ENCODE data around the gene GMPR2.
"Not testable (repeated sequence)": the region's sequence is repeated elsewhere in the genome, so short reads cannot be mapped to it uniquely, and the experiment has no call there.

Gene GMPR2

DNA sequence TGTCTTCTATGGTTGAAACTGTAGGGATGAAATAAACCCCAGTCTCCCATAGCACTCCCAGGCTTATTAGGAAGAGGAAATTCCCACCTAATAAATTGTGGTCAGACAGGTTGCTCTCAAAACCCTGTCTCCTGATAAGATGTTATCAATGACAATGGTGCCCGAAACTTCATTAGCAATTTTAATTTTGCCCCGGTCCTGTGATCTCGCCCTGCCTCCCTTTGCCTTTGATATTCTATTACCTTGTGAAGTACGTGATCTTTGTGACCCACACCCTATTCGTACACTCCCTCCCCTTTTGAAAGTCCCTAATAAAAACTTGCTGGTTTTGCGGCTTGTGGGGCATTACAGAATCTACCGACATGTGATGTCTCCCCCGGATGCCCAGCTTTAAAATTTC, 30.2 kb upstream of the GMPR2 start:
- not testable (repeated sequence) for DNase-seq

DNA sequence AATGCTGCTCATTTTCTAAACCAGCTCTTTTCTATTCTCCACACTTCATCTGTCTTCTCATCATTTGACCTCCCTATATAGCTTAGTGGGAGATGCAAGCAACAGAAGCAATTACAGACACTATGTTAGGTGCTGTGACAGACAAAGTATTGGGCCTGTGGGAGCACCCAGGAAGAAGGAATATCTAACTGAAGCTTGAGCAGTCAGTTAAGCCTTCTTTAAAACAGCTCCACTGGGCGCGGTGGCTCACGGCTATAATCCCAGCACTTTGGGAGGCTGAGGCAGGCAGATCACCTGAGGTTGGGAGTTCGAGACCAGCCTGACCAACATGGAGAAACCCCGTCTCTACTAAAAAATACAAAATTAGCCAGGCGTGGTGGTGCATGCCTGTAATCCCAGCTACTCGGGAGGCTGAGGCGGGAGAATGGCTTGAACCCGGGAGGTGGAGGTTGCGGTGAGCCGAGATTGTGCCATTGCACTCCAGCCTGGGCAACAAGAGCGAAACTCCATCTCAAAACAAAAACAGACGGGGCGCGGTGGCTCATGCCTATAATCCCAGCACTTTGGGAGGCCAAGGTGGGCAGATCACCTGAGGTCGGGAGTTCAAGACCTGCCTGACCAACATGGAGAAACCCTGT, 29.4 kb upstream of the GMPR2 start:
- not testable (repeated sequence) for DNase-seq

GRCh38 chr14:24204163-24205146, 28.3 kb upstream of the GMPR2 start:
- DNase-seq: no peak

GRCh38 chr14:24206260-24207103, 26.2 kb upstream of the GMPR2 start:
- DNase-seq: no peak

- no peak for DNase-seq
These were observed 25.6 kb upstream of the GMPR2 start for GRCh38 chr14:24207104-24207551.

DNA sequence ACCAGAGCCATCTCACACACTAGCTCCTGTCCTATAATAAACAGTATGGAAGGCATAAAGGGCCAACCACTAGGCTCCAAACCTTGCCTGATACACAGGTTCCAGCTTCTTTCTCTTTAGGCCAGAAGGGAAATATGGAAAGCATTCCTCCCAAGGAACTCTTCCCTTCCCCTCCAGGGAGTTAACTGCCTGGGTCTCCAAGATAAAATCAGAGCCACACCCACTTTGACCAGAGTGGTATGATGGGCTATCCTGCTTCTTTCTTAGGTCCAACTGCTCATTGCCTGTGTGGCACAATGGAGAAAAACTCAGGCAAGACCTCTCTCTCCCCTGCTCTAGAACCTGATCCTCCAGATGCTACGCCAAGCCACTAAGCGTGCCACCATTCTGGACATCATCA, 25.1 kb upstream of the GMPR2 start:
- no peak for DNase-seq

DNA sequence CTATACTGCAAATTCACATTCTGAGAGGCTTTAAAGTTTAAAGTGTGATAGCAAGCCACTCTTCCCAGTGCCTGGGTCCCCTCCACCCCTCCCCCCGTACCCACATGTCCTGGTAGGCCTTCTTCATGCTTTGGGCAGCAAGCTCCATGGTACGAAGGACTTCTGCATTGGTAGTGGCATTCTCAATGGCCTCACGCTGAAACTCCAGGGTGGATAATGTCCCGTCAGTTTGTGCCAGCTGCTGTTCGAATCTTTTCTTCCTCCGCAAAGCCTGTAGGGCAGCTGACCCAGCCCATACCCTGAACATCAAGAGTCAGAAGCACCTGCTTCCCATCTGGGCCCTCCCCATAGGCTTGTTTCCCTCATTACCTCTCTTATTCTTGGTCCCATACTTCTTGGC, 21.4 kb upstream of the GMPR2 start:
- no peak for DNase-seq

DNA sequence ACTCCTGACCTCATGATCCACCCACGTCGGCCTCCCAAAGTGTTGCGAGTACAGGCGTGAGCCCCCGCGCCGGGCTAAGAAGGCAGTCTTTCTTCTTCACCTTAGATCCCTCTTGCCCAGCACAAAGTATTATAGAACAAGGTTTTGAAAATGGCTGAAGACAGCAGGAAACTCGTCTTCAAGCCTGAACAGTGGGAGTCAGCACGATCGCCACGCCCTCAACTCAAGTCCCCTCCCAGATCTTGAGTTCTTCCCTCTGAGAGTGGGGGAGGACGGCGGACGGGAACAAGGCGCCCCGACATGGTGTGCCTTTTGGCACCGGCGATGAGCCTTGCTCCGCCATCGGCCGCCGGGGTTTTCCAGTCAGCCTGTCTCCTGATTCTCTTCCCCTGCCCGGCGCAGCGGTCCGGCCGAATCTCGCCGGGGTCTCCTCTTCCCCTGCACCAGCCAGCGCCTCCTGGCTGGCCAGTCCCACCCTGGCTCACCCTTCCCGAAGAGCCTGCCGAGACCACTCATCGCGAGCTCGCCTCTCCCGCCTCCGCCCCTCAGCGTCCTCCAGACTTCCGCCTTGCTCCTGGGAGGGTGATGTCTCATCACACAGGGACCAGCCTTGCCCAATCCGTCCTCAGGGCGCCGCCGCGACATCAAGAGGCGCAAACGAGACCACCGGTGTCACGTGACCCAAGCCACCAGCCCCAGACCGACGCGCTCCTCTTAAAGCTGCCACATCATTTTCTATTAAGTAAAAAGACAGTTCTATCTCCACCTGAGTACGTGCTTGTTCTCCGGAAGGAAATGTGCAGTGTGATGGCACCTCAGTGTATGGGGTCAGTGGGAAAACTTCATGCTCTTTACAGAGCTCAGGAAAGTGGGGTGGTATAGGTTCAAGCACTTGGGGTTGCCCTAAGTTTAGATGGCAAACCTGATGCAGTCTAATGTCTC, 19.5 kb upstream of the GMPR2 start, which contains the start of gene CHMP4A:
Gene CHMP4A (minus strand): TSS at position 565 of the 942 bp plus-strand sequence. CDS start 49 bp downstream, at position 516.
- peak; percentile 96 to 98 for DNase-seq

- no peak for DNase-seq
These were observed 18.7 kb upstream of the GMPR2 start for GRCh38 chr14:24213866-24214662.

- peak; percentile 84 to 92 for DNase-seq
These were observed 17.0 kb upstream of the GMPR2 start, which contains the start of gene MDP1 for GRCh38 chr14:24215495-24216344. Gene MDP1, minus strand, starts transcription at chr14:24216066. Its CDS starts 111 bp downstream, at chr14:24215955.

DNA sequence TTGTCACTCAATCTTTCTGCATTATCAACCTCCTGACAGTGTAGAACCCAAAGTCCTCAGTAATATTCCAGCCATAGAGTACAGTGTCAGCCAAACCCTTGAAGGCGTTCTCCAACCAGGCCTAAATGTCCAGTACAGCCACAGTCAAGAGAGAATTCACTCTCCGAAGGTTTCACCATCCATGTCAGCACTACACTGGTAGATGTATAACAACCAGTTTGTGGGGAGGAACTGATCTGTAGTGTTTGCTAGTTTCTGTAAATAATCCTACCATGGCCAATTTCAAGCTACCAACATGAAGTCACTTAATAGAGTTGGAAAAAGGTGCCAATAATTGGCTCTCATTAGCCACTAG, 16.4 kb upstream of the GMPR2 start:
- DNase-seq: no peak

- not testable (repeated sequence) for DNase-seq
These were observed 15.9 kb upstream of the GMPR2 start for GRCh38 chr14:24216876-24217275.

GRCh38 chr14:24219080-24219479, 13.6 kb upstream of the GMPR2 start:
- DNase-seq: no peak

- no peak for DNase-seq
These were observed 13.2 kb upstream of the GMPR2 start for GRCh38 chr14:24219521-24219920.

DNA sequence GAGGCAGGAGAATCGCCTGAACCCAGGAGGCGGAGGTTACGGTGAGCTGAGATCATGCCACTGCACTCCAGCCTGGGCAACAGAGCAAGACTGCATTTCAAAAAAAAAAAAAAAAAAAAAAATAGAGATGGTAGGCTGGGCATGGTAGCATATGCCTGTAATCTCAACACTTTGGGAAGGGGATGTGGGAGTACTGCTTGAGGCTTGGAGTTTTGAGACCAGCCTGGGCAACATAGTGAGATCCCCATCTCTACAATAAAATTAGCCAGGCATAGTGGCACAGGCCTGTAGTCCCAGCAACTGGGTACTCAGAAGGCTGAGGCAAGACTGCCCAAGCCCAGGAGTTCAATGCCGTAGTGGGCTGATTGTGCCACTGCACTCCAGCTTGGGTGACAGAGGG, 9.7 kb upstream of the GMPR2 start:
- DNase-seq: not testable (repeated sequence)

- DNase-seq: no peak
These were observed 8.1 kb upstream of the GMPR2 start for GRCh38 chr14:24224618-24225071.

DNA sequence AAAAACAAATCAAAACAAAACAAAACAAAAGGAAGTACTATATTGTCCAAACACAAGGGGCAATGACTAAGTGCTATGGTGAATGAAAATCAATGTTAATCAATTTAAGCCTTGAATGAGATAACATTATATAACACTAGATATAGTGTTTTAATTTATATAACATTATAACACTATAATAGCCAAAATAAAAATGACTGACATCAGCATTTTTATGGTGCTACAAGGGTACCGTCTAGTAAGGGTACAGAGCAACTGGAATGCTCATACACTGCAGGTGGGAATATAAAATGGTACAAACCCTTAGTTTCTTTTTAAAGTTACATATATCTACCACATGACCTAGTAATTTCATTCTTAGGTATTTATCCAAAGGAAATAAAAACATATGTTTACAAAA, 6.3 kb upstream of the GMPR2 start:
- no peak for DNase-seq

DNA sequence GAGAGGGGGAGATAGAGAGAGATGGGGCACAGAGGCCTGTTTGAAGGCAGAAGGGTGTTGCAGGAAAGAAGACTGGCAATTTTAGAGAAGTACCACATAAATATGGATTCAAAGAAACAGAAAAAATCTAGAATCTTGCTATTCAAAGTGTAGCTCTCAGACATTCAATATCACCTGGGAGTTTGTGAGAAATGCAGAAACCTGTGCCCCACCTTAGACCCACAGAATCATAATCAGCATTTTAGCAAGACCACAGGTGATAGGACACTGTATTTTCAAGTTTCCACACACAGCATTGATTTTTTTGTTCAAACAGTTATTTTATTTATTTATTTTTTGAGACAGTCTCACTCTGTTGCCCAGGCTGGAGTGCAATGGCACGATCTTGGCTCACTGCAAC, 3.8 kb upstream of the GMPR2 start:
- DNase-seq: no peak

DNA sequence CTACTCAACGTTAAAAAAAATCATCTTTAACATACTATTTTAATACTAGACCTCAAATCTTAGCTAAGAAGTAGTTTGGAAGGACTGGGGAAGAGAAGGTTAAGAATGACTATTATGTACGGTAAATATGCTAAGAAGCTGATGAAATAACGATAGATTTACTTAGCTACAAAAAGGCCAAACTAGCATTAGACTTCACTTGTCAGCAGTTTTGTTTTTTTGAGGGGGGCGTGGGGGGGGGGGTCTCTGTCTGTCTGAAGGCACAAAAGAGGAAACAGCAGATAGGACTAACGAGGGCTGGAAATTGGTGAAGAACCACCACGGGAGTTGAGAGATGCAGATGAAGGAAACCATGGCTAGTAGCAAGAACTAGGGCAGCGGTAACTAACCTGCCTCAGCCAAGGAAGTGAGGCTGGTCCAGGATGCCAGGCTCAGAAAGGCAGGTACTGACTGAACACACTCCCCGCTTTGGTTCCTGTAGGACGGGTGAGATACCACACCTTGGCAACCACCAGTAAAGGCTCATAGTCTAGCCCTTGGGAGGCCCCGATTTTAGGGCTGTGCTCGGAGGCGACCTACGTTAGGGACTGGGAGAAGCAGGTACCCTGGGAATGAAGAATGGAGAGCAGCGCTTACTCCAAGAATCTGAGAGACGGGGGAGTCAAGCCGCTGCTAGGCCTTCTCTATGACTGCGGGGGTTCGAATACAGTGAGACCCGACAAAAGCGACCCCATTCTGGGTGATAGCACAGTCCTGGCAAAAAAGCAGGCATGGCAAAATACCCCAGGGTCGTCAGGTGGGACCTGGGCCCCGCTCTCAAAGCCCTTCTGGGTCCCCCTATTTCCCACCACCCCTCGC, 1.2 kb upstream of the GMPR2 start:
- DNase-seq: no peak
